ENCODE results near the gene IFNA13.
"Not testable (repeated sequence)": the region's sequence is repeated elsewhere in the genome, so short reads cannot be mapped to it uniquely, and the experiment has no call there.

- TF ChIP-seq CTCF (conservative IDR thresholded peaks at IDR 0.05; ENCODE audit: low read length); EZH2phosphoT487 (IDR thresholded peaks at IDR 0.05; ENCODE audit: borderline replicate concordance, low read depth, low read length): not testable (repeated sequence)
These were observed 3.6 kb upstream of the IFNA13 start for GRCh38 chr9:21371467-21371866.
